Measurements from ENCODE around the gene ZC3H12A.

ZC3H12A gene

GRCh38 chr1:37449936-37450335 is 24.4 kb upstream of the ZC3H12A start:
- no peaks in the 10 kb centered on the region for H3K9me3 ChIP-seq (ENCODE audit: control insufficient read depth, low read length)
- no peak overlapping the region for H2AFZ ChIP-seq
- TF ChIP-seq CTCF (IDR thresholded peaks at IDR 0.05): no peak
- no peaks in the 10 kb centered on the region for H3K36me3 ChIP-seq (ENCODE audit: control insufficient read depth, insufficient read depth, low read length)
- no peaks in the 10 kb centered on the region for H3K79me2 ChIP-seq
- no peak overlapping the region for H3K27ac ChIP-seq
- H3K27me3 ChIP-seq (ENCODE audit: control insufficient read depth, insufficient read depth, low read length): no peaks in the 10 kb centered on the region
- no peaks in the 10 kb centered on the region for H3K4me1 ChIP-seq
- H3K9ac ChIP-seq: no peak overlapping the region
- H3K4me2 ChIP-seq (ENCODE audit: low read length): no peak overlapping the region
- H3K4me3 ChIP-seq (ENCODE audit: low read depth, low read length): no peak overlapping the region

- Histone ChIP-seq H3K79me2 (no peaks in the 10 kb centered on the region), H3K36me3 (ENCODE audit: control insufficient read depth, insufficient read depth, low read length) (no peaks in the 10 kb centered on the region), H3K9me3 (ENCODE audit: control insufficient read depth, low read length) (no peaks in the 10 kb centered on the region), H3K9ac (no peak overlapping the region), H3K27ac (no peak overlapping the region), H3K4me1 (no peaks in the 10 kb centered on the region), H3K27me3 (ENCODE audit: control insufficient read depth, insufficient read depth, low read length) (no peaks in the 10 kb centered on the region), H2AFZ (no peak overlapping the region), H3K4me2 (ENCODE audit: low read length) (no peak overlapping the region), H3K4me3 (ENCODE audit: low read depth, low read length) (no peak overlapping the region)
- TF ChIP-seq CTCF (IDR thresholded peaks at IDR 0.05): no peak
Observed at GRCh38 chr1:37452416-37452815, 22.0 kb upstream of the ZC3H12A start.

GRCh38 chr1:37453647-37454046 is 20.7 kb upstream of the ZC3H12A start:
- H3K36me3 ChIP-seq (ENCODE audit: control insufficient read depth, insufficient read depth, low read length): no peaks in the 10 kb centered on the region
- no peak overlapping the region for H3K4me3 ChIP-seq (ENCODE audit: low read depth, low read length)
- no peaks in the 10 kb centered on the region for H3K79me2 ChIP-seq
- H3K4me1 ChIP-seq: no peaks in the 10 kb centered on the region
- H3K27ac ChIP-seq: no peak overlapping the region
- no peak overlapping the region for H3K4me2 ChIP-seq (ENCODE audit: low read length)
- no peak overlapping the region for H3K9ac ChIP-seq
- no peaks in the 10 kb centered on the region for H3K9me3 ChIP-seq (ENCODE audit: control insufficient read depth, low read length)
- no peaks in the 10 kb centered on the region for H3K27me3 ChIP-seq (ENCODE audit: control insufficient read depth, insufficient read depth, low read length)
- no peak overlapping the region for H2AFZ ChIP-seq
- no peak for TF ChIP-seq CTCF (IDR thresholded peaks at IDR 0.05)

- no peak for TF ChIP-seq CTCF (IDR thresholded peaks at IDR 0.05)
- H3K4me3 ChIP-seq (ENCODE audit: low read depth, low read length): no peak overlapping the region
- no peaks in the 10 kb centered on the region for H3K36me3 ChIP-seq (ENCODE audit: control insufficient read depth, insufficient read depth, low read length)
- H2AFZ ChIP-seq: no peak overlapping the region
- no peaks in the 10 kb centered on the region for H3K9me3 ChIP-seq (ENCODE audit: control insufficient read depth, low read length)
- H3K27me3 ChIP-seq (ENCODE audit: control insufficient read depth, insufficient read depth, low read length): no peaks in the 10 kb centered on the region
- no peaks in the 10 kb centered on the region for H3K4me1 ChIP-seq
- H3K27ac ChIP-seq: no peak overlapping the region
- H3K79me2 ChIP-seq: no peaks in the 10 kb centered on the region
- H3K4me2 ChIP-seq (ENCODE audit: low read length): no peak overlapping the region
- no peak overlapping the region for H3K9ac ChIP-seq
Observed at GRCh38 chr1:37455516-37455915, 18.9 kb upstream of the ZC3H12A start.

DNA sequence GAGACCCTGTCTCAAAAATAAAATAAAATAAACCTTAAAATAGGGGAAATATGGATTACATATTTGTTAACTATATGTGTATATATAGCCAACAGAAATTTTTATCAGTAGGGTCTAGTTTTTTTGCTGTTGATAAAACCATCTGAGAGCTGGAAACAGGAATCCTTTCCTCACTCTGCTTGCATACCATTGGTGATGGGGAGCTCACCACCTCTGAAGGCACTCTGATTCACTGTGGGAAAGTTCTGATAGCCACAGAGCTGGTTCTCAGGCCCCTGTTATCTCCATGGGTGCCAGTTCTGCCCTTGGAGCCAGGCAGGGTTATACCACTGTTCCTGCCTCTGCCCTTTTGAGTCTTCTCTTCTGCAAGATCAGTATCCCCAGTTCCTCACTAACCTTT is 17.8 kb upstream of the ZC3H12A start:
- no peaks in the 10 kb centered on the region for H3K36me3 ChIP-seq (ENCODE audit: control insufficient read depth, insufficient read depth, low read length)
- no peak overlapping the region for H3K9ac ChIP-seq
- H3K27ac ChIP-seq: no peak overlapping the region

More for the DNA sequence above, 17.8 kb upstream of the ZC3H12A start:
- H2AFZ ChIP-seq: no peak overlapping the region
- no peaks in the 10 kb centered on the region for H3K27me3 ChIP-seq (ENCODE audit: control insufficient read depth, insufficient read depth, low read length)
- H3K4me3 ChIP-seq (ENCODE audit: low read depth, low read length): no peak overlapping the region
- no peaks in the 10 kb centered on the region for H3K9me3 ChIP-seq (ENCODE audit: control insufficient read depth, low read length)
- H3K79me2 ChIP-seq: no peaks in the 10 kb centered on the region
- no peak overlapping the region for H3K4me2 ChIP-seq (ENCODE audit: low read length)
- H3K4me1 ChIP-seq: no peaks in the 10 kb centered on the region
- TF ChIP-seq CTCF (IDR thresholded peaks at IDR 0.05): no peak
